Fibroblast of lung (primary cell): ENCODE results near the gene NOL4. TPM values are rescaled to one million over a fixed set of nuclear protein-coding genes. Genes with fewer than 3 reads are reported as not detected.

ENCODE experiments used
- DNase-seq, 2 donors: peaks; one replicate each; pipeline versions ENCODE4 v3.0.0 to v3.0.0-alpha.2; 2010; ENCODE audit warnings: low read depth in 2 of 2
- H2AFZ ChIP-seq: 2 replicates; pipeline ENCODE4 v1.5.1; 2012; ENCODE audit warnings: low read length, control low read depth, inconsistent platforms
- H3K27ac ChIP-seq: 2 replicates; pipeline ENCODE4 v1.5.1; 2011; ENCODE audit warnings: low read length, control low read depth; ENCODE audit not compliant: insufficient read depth
- H3K27me3 ChIP-seq: 2 replicates; pipeline ENCODE4 v1.5.1; 2011; ENCODE audit warnings: mild to moderate bottlenecking, low read length; ENCODE audit not compliant: control insufficient read depth, insufficient read depth
- H3K36me3 ChIP-seq: 2 replicates; pipeline ENCODE4 v1.5.1; 2011; ENCODE audit warnings: low read length; ENCODE audit not compliant: control insufficient read depth, insufficient read depth
- H3K4me1 ChIP-seq: 2 replicates; pipeline ENCODE4 v1.5.1; 2011; ENCODE audit warnings: low read length; ENCODE audit not compliant: control insufficient read depth, insufficient read depth; ENCODE audit errors: extremely low read depth
- H3K4me2 ChIP-seq: 2 replicates; pipeline ENCODE4 v1.5.1; 2011; ENCODE audit warnings: low read length, control low read depth; ENCODE audit not compliant: insufficient read depth; ENCODE audit errors: extremely low read depth
- H3K4me3 ChIP-seq, 4 experiments: fragments of 200-600 bp in 1 of 4; sonication (generic) in 1 of 4; replicated peaks in 1 of 4; 2 replicates each; pipeline ENCODE4 v1.5.1; 2011 to 2016; ENCODE audit warnings: low read length in 4 of 4, low read depth in 3 of 4, mild to moderate bottlenecking in 3 of 4, control low read depth in 2 of 4, inconsistent platforms in 1 of 4, mixed read lengths in 1 of 4; ENCODE audit not compliant: insufficient read depth in 1 of 4; ENCODE audit errors: control extremely low read depth in 1 of 4
- H3K79me2 ChIP-seq: 2 replicates; pipeline ENCODE4 v1.5.1; 2012; ENCODE audit warnings: mild to moderate bottlenecking, low read length, inconsistent platforms; ENCODE audit not compliant: control insufficient read depth, insufficient read depth
- H3K9ac ChIP-seq: 2 replicates; pipeline ENCODE4 v1.5.1; 2011; ENCODE audit warnings: mild to moderate bottlenecking, low read length, control low read depth; ENCODE audit not compliant: insufficient read depth
- H3K9me3 ChIP-seq: 2 replicates; pipeline ENCODE4 v1.5.1; 2012; ENCODE audit warnings: low read depth, low read length; ENCODE audit not compliant: control insufficient read depth, insufficient read depth
- H4K20me1 ChIP-seq: 2 replicates; pipeline ENCODE4 v1.5.1; 2011; ENCODE audit warnings: low read length; ENCODE audit not compliant: control insufficient read depth, insufficient read depth; ENCODE audit errors: extremely low read depth
- EZH2 ChIP-seq: IDR thresholded peaks from 2 replicates; pipeline ENCODE4 v1.5.1; 2012; ENCODE audit warnings: low read length, control low read depth, mild to moderate bottlenecking; ENCODE audit errors: missing control alignments
- polyA plus RNA-seq, 2 donors: library from polyadenylated mRNA; depleted of rRNA in 1 of 2; stranded (reverse) in 1 of 2; unstranded in 1 of 2; fragments of >200 nt; gene quantifications; 2 replicates each; pipeline ENCODE4 v1.2.1, GENCODE V29; 2011 to 2012; ENCODE audit warnings: missing spikeins in 1 of 2
- total RNA-seq: library from RNA; depleted of rRNA; stranded (reverse); fragments of >200 nt; gene quantifications from 2 replicates; pipeline ENCODE4 v1.2.1, GENCODE V29; 2014
- TF ChIP-seq, protein P1 (sequence below), 2 donors: IDR thresholded peaks in 1 of 2; conservative IDR thresholded peaks in 1 of 2; 1 replicate in 1 of 2; 2 replicates in 1 of 2; pipeline ENCODE4 v1.5.1; 2011 to 2012; ENCODE audit warnings: low read length in 2 of 2, control low read depth in 1 of 2, inconsistent platforms in 1 of 2, low read depth in 1 of 2, mild to moderate bottlenecking in 1 of 2

Gene NOL4
- total and polyA plus RNA-seq, 2 donors (not counting 1 experiment from before 2014, with no cell fraction given): not detected

DNA sequence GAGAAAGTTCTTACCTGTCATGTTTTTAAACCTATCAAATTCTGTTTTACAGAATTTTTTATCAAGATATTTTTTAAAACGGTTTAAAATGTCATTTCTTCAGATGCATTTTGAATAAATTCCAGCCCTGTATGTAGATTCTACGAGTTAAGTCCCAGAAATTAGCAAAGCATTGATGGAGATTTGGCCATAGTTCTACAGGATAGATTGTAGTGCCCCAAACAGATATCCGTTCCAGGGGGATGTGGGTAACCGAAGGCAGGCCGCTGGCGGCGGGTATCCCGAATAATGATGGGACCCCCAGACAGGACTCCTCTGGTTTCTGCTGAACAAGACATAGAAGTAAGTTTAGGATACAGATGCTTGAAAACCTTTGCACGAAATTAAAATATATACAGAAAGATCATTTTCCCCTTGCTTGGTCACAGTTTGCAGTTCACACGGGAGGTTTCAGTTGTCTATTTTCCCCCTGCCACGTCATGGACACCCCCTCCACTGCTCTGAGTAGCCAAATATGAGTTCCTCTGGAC, 755 bp downstream of the NOL4 start:
- Histone ChIP-seq H3K9me3 (no peaks in the 10 kb centered on the region), H3K4me1 (no peaks in the 10 kb centered on the region), H2AFZ (no peak overlapping the region), H3K36me3 (no peaks in the 10 kb centered on the region), H3K27me3 (peaks cover 36% of the 10 kb centered on the region), H4K20me1 (no peaks in the 10 kb centered on the region), H3K79me2 (no peaks in the 10 kb centered on the region), H3K4me3 (peak overlapping the region in 2 of 4 experiments; percentile 52 to 56), H3K9ac (no peak overlapping the region), H3K4me2 (peak overlapping the region; percentile 71), H3K27ac (no peak overlapping the region)
- no peak for DNase-seq
- peak; percentile 20 for TF ChIP-seq EZH2
- TF ChIP-seq, protein P1, sequence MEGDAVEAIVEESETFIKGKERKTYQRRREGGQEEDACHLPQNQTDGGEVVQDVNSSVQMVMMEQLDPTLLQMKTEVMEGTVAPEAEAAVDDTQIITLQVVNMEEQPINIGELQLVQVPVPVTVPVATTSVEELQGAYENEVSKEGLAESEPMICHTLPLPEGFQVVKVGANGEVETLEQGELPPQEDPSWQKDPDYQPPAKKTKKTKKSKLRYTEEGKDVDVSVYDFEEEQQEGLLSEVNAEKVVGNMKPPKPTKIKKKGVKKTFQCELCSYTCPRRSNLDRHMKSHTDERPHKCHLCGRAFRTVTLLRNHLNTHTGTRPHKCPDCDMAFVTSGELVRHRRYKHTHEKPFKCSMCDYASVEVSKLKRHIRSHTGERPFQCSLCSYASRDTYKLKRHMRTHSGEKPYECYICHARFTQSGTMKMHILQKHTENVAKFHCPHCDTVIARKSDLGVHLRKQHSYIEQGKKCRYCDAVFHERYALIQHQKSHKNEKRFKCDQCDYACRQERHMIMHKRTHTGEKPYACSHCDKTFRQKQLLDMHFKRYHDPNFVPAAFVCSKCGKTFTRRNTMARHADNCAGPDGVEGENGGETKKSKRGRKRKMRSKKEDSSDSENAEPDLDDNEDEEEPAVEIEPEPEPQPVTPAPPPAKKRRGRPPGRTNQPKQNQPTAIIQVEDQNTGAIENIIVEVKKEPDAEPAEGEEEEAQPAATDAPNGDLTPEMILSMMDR (conservative IDR thresholded peaks at IDR 0.05 in 1 of 2, IDR thresholded peaks at IDR 0.05 in 1 of 2; ENCODE audit: low read depth in 1 of 2, low read length in 2 of 2): no peak

DNA sequence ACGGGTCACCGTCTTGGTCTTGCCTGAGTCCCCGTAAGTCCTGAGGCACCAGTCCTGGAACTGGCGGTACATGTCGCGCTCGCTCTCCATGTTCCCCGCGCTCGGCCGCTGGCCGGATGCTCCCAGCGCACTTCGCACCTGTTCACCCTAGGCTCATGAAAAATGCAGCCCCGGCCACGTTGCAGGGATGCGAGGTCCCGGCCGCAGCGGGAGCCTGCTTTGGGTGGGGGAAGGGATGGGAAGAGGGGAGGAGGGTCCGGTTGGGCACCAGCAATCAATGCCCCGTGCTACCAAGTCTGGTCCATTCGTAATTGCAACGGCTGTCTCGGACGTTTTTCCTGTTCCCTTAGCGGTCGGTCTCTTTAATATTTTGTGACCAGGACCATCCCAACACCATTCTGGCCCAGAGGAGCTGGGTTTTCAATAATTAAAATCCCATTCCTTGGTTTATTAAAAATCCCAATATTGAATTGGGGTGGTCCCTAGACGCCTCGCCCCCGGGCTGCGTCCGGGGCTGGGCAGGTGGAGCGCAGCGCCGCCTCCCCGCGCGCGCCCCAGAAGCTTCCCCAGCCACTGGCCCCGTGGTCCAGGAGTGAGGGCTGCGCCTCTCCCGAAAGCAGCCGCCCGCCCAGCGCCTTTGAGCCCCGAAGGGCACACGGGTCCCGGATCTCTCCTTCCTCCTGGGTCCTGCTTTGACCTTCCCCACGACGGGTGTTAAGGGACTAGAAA, 1.4 kb downstream of the NOL4 start:
- Histone ChIP-seq H2AFZ (peak overlapping the region; percentile 35), H3K4me1 (no peaks in the 10 kb centered on the region), H3K9ac (no peak overlapping the region), H4K20me1 (no peaks in the 10 kb centered on the region), H3K79me2 (no peaks in the 10 kb centered on the region), H3K36me3 (no peaks in the 10 kb centered on the region), H3K4me2 (peak overlapping the region; percentile 25), H3K9me3 (no peaks in the 10 kb centered on the region), H3K4me3 (peak overlapping the region in 3 of 4 experiments; percentile 25 to 50 (median 49)), H3K27ac (no peak overlapping the region), H3K27me3 (peaks cover 36% of the 10 kb centered on the region)
- no peak for DNase-seq
- TF ChIP-seq, protein P1 (conservative IDR thresholded peaks at IDR 0.05 in 1 of 2, IDR thresholded peaks at IDR 0.05 in 1 of 2; ENCODE audit: low read depth in 1 of 2, low read length in 2 of 2): no peak
- TF ChIP-seq EZH2: peak; percentile 63

DNA sequence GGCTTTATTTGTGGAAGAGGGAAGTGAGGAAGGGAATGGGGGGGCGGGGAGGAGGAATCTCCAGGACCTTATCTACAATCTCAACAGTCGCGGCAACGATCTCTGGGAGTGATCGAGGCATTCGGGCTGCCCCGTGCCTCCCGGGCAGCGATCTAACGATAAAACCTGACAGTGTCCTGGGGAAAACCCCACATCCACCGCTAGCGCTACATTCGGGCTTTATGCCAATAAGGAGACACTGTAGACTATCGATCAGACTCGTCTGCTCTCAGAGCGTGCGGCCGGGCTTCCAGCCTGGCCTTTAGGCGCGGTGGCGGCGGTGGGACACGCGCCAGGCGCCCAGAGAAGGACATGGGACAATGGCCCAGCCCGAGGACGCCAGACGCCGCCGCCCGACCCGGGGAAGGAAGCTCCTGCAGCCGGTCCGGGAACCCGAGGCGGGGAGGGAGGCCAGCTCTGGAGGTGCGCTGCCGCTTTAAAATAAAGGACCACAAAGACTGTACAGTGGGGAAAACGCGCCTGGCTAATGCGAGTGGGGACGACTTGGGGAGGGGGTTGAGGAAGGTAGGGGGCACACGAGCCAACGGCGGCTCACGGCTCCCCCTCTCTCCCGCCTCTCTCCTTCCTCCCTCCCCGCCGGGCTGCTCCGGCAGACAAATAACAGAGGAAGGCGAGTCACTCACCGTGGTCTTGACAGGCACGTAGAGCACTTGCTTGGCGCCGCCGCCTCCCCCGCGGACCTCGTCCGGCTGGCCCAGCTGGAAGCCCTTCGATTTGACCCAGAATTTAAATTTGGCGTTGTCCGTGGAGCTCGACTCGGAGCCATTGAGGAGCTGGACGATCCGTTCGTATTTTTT, 2.2 kb downstream of the NOL4 start:
- DNase-seq: peak in 1 of 2 donors; percentile 25
- Histone ChIP-seq H3K27ac (no peak overlapping the region), H3K27me3 (peaks cover 36% of the 10 kb centered on the region), H3K36me3 (no peaks in the 10 kb centered on the region), H3K4me3 (peak overlapping the region; percentile 25 to 50 (median 39)), H3K4me1 (no peaks in the 10 kb centered on the region), H2AFZ (peak overlapping the region; percentile 39), H3K4me2 (peak overlapping the region; percentile 82), H3K79me2 (no peaks in the 10 kb centered on the region), H3K9ac (no peak overlapping the region), H3K9me3 (no peaks in the 10 kb centered on the region), H4K20me1 (no peaks in the 10 kb centered on the region)
- TF ChIP-seq EZH2: no peak
- TF ChIP-seq, protein P1 (conservative IDR thresholded peaks at IDR 0.05 in 1 of 2, IDR thresholded peaks at IDR 0.05 in 1 of 2; ENCODE audit: low read depth in 1 of 2, low read length in 2 of 2): no peak
